C4-2B (cell line): ENCODE results near the gene SLC6A16.

Experiments used
- CTCF ChIP-seq: fragments of 450-650 bp; conservative IDR thresholded peaks from 2 replicates; pipeline ENCODE4 v1.5.1; 2017; ENCODE audit warnings: mild to moderate bottlenecking
- ZFX ChIP-seq: fragments of 450-650 bp; IDR thresholded peaks from 2 replicates; pipeline ENCODE4 v1.6.1; 2017

GRCh38 chr19:49340865-49341718, 16.1 kb upstream of the SLC6A16 start:
- TF ChIP-seq CTCF, result no peak
- no peak for TF ChIP-seq ZFX
